HL-60 (cell line): Measurements from ENCODE around the gene RAD1.

Source experiments
- GABPA ChIP-seq: IDR thresholded peaks from 2 replicates; pipeline ENCODE4 v1.6.1; 2012; ENCODE audit warnings: low read depth
- POLR2AphosphoS5 ChIP-seq: IDR thresholded peaks from 2 replicates; pipeline ENCODE4 v1.6.1; 2012; ENCODE audit warnings: low read depth
- SPI1 ChIP-seq: IDR thresholded peaks from 2 replicates; pipeline ENCODE4 v1.6.1; 2012; ENCODE audit warnings: low read depth, mild to moderate bottlenecking, borderline replicate concordance
- TF ChIP-seq, protein P1 (sequence below): IDR thresholded peaks from one replicate; pipeline ENCODE4 v1.5.1; 2011; ENCODE audit warnings: low read length, control low read depth, inconsistent platforms; ENCODE audit not compliant: insufficient read depth
- TF ChIP-seq, protein P2 (sequence below): IDR thresholded peaks from 2 replicates; pipeline ENCODE4 v1.6.1; 2012; ENCODE audit warnings: low read depth; ENCODE audit not compliant: insufficient replicate concordance

- TF ChIP-seq, protein P1, sequence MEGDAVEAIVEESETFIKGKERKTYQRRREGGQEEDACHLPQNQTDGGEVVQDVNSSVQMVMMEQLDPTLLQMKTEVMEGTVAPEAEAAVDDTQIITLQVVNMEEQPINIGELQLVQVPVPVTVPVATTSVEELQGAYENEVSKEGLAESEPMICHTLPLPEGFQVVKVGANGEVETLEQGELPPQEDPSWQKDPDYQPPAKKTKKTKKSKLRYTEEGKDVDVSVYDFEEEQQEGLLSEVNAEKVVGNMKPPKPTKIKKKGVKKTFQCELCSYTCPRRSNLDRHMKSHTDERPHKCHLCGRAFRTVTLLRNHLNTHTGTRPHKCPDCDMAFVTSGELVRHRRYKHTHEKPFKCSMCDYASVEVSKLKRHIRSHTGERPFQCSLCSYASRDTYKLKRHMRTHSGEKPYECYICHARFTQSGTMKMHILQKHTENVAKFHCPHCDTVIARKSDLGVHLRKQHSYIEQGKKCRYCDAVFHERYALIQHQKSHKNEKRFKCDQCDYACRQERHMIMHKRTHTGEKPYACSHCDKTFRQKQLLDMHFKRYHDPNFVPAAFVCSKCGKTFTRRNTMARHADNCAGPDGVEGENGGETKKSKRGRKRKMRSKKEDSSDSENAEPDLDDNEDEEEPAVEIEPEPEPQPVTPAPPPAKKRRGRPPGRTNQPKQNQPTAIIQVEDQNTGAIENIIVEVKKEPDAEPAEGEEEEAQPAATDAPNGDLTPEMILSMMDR, result no peak
- TF ChIP-seq POLR2AphosphoS5, result no peak
- no peak for TF ChIP-seq GABPA
- TF ChIP-seq, protein P2, sequence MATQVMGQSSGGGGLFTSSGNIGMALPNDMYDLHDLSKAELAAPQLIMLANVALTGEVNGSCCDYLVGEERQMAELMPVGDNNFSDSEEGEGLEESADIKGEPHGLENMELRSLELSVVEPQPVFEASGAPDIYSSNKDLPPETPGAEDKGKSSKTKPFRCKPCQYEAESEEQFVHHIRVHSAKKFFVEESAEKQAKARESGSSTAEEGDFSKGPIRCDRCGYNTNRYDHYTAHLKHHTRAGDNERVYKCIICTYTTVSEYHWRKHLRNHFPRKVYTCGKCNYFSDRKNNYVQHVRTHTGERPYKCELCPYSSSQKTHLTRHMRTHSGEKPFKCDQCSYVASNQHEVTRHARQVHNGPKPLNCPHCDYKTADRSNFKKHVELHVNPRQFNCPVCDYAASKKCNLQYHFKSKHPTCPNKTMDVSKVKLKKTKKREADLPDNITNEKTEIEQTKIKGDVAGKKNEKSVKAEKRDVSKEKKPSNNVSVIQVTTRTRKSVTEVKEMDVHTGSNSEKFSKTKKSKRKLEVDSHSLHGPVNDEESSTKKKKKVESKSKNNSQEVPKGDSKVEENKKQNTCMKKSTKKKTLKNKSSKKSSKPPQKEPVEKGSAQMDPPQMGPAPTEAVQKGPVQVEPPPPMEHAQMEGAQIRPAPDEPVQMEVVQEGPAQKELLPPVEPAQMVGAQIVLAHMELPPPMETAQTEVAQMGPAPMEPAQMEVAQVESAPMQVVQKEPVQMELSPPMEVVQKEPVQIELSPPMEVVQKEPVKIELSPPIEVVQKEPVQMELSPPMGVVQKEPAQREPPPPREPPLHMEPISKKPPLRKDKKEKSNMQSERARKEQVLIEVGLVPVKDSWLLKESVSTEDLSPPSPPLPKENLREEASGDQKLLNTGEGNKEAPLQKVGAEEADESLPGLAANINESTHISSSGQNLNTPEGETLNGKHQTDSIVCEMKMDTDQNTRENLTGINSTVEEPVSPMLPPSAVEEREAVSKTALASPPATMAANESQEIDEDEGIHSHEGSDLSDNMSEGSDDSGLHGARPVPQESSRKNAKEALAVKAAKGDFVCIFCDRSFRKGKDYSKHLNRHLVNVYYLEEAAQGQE, result no peak
- no peak for TF ChIP-seq SPI1
Measured at GRCh38 chr5:34892414-34892813, 22.9 kb downstream of the RAD1 start.
